Spleen (tissue), 7 donors: ENCODE measurements around the gene BRINP1.

Experiments
- CTCF ChIP-seq, 11 experiments: fragments of 200-600 bp in 7 of 11; fragments of 450-650 bp in 4 of 11; sonication (generic) in 4 of 11; IDR thresholded peaks in 8 of 11; conservative IDR thresholded peaks in 3 of 11; 1 replicate in 7 of 11; 2 replicates in 4 of 11; pipeline versions ENCODE4 v1.4.0 to v1.8.0; 2016 to 2021; ENCODE audit warnings: antibody characterized with exemption in 11 of 11, inconsistent platforms in 4 of 11, mild to moderate bottlenecking in 1 of 11
- POLR2A ChIP-seq, 3 donors: fragments of 450-650 bp; IDR thresholded peaks; one replicate each; pipeline ENCODE4 v1.5.1; 2017; ENCODE audit warnings: antibody characterized with exemption in 3 of 3, mild to moderate bottlenecking in 1 of 3
- POLR2AphosphoS5 ChIP-seq, 3 donors: sonication (generic); formaldehyde crosslinking; IDR thresholded peaks; one replicate each; pipeline ENCODE4 v1.5.1; 2017; ENCODE audit warnings: antibody characterized with exemption in 3 of 3
- donor health status: DM: no; HTN: no; CAD: no; lungs with moderate emphysema.
- donor health status: DM: no; HTN: no; CAD: no.
- donor health status: DM: no; HTN: no; CAD: no.

- TF ChIP-seq CTCF (IDR thresholded peaks at IDR 0.05 in 8 of 11, conservative IDR thresholded peaks at IDR 0.05 in 3 of 11) (no peak), POLR2A (IDR thresholded peaks at IDR 0.05) (no peak), POLR2AphosphoS5 (IDR thresholded peaks at IDR 0.05) (no peak)
These were observed 588 bp upstream of the BRINP1 start for GRCh38 chr9:119369680-119370366.
